HG03064 (cell line): ENCODE measurements around the gene RASGRP2.

ENCODE experiments used
- ATAC-seq: cut with Tn5 transposase; IDR thresholded peaks from one replicate; pipeline ENCODE4 v1.9.1; 2021; ENCODE audit warnings: low read depth; ENCODE audit not compliant: unreplicated experiment

RASGRP2 gene

GRCh38 chr11:64772303-64773018 is 28.5 kb upstream of the RASGRP2 start:
- ATAC-seq = no peak

- ATAC-seq = no peak
These were observed 27.9 kb upstream of the RASGRP2 start for GRCh38 chr11:64771861-64772260.

GRCh38 chr11:64770120-64770519 is 26.2 kb upstream of the RASGRP2 start:
- no peak for ATAC-seq

- no peak for ATAC-seq
These were observed 25.3 kb upstream of the RASGRP2 start for GRCh38 chr11:64769283-64769682.

- ATAC-seq = no peak
These were observed 24.4 kb upstream of the RASGRP2 start for GRCh38 chr11:64768300-64768694.

- ATAC-seq = no peak
These were observed 23.7 kb upstream of the RASGRP2 start for GRCh38 chr11:64767344-64768299.

GRCh38 chr11:64766881-64767280 is 22.9 kb upstream of the RASGRP2 start:
- ATAC-seq = no peak

GRCh38 chr11:64765851-64766665 is 22.1 kb upstream of the RASGRP2 start:
- no peak for ATAC-seq

- ATAC-seq = no peak
These were observed 21.4 kb upstream of the RASGRP2 start for GRCh38 chr11:64765291-64765850.

GRCh38 chr11:64764753-64765152 is 20.8 kb upstream of the RASGRP2 start:
- no peak for ATAC-seq

GRCh38 chr11:64764040-64764611 is 20.2 kb upstream of the RASGRP2 start:
- no peak for ATAC-seq

GRCh38 chr11:64763526-64764039 is 19.6 kb upstream of the RASGRP2 start:
- no peak for ATAC-seq

GRCh38 chr11:64762674-64763525 is 19.0 kb upstream of the RASGRP2 start:
- ATAC-seq = no peak

GRCh38 chr11:64762277-64762673 is 18.3 kb upstream of the RASGRP2 start:
- no peak for ATAC-seq

- no peak for ATAC-seq
These were observed 16.9 kb upstream of the RASGRP2 start for GRCh38 chr11:64760759-64761420.

- no peak for ATAC-seq
These were observed 16.1 kb upstream of the RASGRP2 start, which contains the start of gene PYGM for GRCh38 chr11:64759722-64760719. Gene PYGM, minus strand, starts transcription at chr11:64759974. Its CDS starts 76 bp downstream, at chr11:64759898.

GRCh38 chr11:64759131-64759721 is 15.3 kb upstream of the RASGRP2 start:
- no peak for ATAC-seq
